Fibroblast of gingiva (primary cell): Measurements from ENCODE around the gene SLC45A3.

Experiments
- DNase-seq: peaks from one replicate; pipeline ENCODE4 v3.0.0-alpha.2; 2011; ENCODE audit warnings: low read depth

The SLC45A3 gene

DNA sequence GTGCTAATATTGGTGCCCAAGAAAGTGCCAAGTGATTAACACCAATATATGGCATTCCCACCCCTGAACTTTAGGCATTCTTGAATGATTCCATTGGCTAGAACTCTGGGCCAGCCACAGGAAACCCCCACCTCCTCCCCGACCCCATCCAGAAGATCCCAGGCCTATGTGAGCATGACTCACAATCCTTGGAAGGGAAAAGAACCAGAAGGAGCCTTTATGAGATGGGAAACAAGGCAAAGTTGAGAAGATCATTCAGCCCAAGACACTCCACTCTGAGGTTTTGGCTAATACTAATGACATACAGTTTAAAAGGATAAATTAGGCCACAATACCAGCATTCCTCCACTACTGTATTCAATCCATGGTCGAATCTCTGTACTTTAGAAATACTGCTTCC, 70.3 kb downstream of the SLC45A3 start:
- no peak for DNase-seq
